DMS53 treated with DMSO at 0.1 percent for 48 hours (cell line): ENCODE results near the gene PACRG.

Experiments used
- DNase-seq: peaks from one replicate; lab custom pipeline; 2025; ENCODE audit not compliant: unreplicated experiment; lab: John Stamatoyannopoulos, UW

PACRG gene

DNA sequence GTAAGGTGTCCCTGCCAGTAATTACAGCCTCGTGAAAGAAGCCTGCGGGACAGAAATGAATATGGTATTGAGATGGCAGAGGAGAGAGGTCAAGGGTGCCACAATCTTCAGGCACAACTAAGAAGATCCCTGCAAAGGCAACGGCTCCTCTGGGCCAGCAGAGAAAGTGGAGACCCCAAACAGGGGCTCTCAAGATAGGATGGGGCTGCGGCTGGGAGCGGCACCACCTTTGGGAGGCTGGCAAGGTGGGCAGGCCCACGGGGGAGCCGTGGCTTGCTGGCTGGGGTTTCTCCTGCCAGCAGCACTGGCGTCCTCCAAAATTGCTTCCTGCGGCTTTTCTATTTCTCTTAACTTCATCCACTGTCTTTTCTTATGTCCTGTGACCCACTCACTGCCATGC lies 503.1 kb downstream of the PACRG start:
- DNase-seq, result no peak

DNA sequence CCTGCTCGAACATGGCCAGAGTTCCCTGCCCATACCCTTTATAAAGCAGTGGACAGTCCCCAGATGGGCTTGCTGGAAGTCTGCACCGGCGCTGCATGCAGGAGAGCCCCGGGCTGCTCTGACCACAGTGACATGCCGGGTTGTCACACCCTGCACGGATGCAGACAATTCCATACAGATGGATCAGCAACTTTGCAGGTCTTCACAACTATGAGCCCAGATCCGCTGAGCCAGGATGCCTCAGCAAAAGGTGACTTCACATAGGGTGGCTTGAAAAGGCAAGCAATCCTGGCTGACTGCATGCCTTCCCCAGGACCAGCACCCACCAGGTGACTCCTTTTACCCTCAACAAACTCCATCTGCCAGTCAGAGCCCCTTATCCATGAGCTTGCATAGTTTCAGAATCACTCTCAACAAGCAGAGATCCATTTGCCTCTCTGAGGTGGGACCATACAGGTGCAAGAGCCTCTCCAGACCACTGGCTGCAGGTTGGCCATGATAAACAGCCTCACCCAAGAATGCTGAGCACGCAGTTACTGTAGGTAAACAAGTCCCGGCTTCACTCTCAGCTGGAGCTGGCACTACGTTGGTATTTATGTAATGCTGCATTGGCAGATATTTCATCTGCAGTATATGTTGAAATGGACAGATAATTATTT lies 503.7 kb downstream of the PACRG start:
- no peak for DNase-seq

DNA sequence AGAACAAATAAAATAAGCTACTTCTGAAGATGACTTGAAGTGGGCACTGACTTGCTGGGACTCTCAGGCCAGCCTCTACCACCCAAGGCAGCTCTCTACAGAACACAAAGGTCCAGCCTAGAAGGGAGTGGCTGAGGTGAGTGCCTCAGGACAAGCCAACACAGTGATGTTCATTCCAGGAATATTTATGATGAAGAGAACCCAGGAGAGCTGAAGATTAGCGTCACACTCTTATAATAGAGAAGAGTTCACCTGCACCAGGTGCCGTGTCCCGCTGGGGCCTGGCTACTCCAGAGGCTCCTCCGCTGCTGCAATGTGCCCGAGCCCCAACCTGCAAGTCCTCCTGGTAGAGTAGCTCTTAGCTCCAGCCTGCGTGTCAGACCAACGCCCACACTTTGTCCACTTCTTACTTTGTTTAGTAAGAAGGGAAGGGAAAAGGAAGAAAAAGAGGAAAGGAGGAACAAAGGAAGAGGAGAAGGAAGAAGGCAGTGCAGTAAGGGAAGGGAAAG lies 504.3 kb downstream of the PACRG start:
- no peak for DNase-seq

DNA sequence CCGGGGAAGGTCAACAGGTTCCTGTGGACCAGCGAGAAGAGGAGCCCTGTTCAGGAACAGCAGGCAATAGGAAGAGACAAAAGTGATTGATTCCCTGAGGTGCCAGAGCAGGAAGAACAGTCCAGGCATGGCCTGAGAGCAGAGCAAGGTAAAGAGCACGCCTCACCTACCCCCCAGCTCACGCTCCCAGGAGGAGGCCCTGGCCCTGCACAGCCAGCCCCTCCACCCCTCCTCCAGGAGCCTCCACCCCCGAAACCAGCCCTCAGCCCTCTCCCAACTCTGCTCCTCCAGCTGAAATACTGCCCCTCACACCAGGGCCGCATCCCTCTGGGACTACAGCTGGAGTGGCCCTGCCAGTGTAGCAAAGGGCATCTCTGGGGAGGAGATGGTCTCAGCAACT lies 504.9 kb downstream of the PACRG start:
- no peak for DNase-seq

DNA sequence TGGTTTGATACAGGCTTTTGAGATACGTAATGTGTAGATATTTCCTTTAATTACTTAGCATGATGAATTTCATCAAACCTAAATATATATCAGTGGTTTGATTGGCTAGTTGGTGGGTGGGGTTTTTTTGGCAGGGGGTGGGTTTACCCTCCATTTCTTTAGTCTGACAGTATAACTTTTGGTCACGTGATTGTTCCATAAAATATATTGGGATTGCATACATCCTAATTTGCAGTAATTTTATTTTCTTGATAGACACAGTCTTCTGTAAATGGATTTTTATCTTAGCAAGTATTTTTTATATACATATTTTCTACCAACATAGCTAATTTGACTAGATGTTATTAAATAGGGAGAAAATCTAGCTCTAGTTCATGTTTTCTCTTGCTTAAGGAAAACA lies 509.3 kb downstream of the PACRG start:
- no peak for DNase-seq

DNA sequence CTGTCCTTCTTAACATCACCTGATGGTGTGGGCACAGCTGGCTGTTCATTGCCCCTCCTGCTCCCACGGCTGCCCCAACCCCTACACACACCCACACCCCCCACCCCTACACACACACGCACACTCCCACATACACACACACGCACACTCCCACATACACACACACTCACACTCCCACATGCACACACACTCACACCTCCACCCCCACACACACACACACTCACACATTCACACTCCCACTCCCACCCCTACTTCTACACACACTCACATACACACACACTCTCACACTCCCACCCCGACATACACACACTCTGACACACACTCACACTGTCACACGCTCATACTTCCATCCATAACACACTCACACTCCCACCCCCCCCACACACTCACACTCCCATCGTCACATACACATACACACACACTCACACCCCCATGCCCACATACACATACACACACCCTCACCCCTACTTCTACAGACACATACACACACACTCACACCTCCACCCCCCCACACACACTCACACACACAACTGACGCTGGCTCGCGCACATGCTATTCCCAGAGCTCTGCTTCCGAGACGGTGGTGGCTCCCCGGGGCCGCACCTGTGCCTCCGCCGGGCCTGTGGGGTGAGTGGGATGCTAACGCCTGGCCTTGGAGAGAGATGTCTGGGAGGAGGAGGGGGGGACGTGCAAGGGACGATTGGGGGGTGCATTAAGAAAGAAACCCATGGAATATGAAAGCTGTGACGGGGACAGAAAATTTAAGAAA lies 512.0 kb downstream of the PACRG start:
- DNase-seq, result no peak

DNA sequence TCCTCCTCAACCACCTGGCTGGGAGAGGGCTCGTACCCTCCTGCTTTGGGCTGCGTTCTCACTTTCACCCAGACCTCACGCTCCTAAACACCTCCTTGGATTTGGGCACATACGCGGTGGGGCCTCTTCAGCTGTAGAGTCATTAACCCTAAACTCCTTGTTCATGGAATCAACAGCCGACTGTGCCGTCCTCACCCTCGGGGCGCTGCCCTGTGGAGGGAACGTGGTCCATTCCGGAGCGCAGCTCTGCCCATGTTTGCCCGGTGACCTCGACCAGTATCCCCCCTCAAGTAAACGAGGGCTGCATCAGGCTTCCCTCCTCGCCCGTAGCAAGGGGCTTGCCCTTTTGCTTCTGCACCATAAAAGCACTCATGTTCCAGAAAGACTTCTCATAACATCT lies 512.8 kb downstream of the PACRG start:
- DNase-seq, result no peak

DNA sequence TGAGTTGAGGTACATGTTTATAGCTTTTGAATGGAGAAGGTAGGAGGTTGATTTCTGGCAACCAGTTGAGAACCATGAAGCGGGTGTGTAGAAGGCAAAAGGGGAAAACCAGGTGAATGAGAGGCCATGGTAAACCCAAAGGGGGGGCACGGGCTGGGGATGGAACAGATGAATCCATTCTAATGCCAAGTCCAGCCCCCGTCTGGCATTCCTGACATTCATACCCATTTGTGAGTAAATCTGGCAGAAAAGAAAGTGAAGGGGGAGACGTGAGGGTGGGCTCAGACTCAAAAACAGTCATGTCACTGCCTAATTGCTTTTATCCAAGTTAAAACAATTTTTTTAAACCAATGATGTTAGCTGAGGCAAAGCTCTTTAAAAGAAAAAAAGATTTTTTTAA lies 513.9 kb downstream of the PACRG start:
- no peak for DNase-seq

DNA sequence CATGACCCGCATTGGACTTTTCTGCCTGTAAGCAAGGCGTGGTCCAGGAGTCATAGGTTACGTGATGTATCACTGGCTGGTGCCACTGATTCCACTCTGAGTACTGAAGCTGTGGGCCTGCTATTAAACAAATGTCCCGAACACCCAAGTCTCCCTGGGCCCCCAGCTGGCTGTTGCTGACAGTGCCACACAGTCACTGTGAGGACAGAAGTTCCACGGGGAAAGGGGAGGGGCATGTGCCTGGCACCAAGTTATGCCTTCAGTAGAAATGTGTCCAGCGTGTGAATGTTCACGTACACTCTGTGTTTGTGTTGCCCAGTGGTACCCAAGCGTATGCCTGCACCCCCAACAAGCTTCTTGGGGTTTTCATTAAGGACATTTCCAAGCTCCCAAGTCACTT lies 515.3 kb downstream of the PACRG start:
- DNase-seq, result no peak

DNA sequence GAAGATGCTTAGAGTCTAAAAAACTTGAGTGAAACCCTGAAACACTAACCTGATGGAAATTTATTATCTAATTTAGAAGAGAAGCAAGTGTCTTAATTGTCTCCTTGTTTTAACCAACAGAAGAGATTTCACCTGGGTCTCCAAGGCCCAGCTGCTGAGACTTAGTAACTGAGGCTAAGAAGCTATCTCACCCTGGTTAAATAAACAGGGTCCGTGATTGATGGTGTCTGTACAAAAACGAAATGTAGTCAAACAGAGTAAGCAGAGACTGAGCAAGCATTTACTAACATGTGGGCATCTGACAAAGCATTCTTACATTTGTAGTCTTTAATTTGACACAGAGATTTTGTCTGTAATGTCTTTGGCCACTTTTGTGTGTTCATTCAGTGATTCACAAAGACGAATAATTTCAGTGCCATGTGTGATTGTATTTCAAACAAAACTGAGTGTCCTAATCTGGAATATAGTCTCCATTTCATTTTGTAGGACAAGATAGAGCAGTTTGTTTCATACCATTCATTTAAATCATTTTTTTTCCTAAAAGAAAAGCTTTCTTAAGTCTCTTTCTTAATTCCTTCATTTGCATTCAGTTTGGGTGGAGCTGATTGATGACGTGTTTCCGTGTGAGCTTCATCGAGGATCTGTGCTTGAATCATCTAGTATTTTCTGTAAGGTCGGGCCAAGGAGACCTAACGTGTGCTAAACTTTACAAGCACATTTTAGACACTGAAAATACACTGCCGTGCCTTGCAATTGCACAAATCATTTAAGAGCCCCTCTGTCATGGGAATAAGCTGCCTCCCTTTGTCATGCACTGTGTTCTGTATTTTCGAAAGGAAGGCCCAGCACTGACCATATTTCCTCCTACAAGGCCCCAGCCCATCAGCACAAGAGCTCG lies 516.2 kb downstream of the PACRG start:
- DNase-seq, result no peak

DNA sequence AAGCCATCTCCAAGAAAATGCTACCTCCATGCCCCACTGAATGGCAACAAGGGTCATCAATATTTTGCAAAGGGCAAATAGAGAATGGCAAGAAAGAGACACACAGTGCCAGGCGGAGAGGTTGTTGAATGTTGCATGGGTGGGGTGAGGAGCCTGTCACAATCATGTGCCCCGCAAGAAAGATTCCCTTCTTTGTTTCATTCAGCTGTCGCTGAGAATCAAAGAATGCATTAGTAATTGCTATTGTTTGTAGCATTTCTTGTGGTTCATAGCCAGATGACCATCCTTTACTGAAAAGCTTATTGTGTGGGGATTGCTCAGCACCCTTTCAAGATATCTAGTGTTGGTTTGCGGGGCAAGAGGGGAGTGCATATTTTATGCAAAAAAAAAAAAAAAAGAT lies 520.3 kb downstream of the PACRG start:
- DNase-seq, result no peak

DNA sequence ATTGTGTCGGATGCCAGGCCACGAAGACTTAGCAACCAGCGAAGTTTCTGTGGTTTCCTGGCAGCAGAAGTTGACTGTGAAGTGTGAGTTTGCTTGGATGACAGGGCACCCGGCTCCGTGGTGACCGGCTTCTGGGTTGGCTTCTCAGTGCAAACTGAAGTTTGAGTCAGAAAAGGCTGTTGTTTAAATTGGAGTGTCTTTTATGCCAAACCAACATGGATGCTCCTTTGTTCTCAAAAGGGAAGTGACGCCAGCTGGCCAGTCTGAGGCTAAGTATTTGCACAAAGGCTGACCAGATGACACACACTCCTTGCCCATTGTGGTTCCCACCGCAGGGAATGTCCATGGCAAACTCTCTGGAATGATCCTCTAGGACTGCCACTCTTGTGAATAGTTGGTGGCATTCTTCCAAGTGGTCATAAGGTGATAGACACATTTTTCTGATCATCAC lies 521.9 kb downstream of the PACRG start:
- DNase-seq, result peak; percentile 2

DNA sequence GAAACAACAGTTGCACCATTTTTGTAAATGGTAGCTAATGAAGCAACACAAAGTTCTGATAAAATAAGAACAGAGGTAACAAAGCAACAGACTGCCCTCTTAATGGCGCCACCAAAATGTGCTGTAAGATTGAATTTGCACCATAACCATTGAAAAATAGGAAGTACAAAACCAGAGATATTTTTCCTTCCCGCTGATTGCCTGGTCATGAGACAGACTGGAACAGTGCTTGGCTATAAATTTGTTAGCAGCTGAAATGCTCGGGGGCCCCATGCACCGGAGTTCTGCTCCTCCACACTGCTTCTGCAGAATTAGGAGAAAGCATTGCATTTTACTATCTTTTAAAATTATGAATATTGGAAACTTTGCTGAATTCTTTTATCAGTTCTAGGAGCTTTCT lies 522.3 kb downstream of the PACRG start:
- DNase-seq, result no peak

DNA sequence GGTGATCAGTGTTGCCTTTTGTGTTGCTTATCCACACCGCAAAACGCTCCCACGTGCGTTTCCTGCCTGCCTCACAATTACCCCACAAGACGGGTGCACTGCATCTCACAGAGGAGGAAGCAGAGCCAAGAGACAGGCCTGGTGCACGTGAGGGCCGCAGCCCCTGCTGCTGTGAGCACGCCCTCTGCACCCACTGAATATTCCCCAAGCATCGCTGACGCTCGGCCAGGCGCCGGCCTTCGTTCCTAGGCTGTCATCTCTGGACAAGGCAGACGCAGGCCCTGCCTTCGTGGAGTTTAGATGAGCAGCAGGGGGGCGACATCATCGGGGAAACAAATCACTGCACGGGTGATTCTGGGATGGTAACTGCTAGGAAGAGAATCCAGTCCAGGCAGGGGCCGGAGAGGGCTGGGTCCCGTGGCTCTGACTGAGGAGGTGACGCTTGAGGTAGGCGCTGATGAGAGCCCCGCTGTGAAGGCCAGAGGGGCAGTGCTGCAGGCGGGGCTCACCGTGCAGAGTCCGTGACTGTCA lies 524.4 kb downstream of the PACRG start:
- no peak for DNase-seq

DNA sequence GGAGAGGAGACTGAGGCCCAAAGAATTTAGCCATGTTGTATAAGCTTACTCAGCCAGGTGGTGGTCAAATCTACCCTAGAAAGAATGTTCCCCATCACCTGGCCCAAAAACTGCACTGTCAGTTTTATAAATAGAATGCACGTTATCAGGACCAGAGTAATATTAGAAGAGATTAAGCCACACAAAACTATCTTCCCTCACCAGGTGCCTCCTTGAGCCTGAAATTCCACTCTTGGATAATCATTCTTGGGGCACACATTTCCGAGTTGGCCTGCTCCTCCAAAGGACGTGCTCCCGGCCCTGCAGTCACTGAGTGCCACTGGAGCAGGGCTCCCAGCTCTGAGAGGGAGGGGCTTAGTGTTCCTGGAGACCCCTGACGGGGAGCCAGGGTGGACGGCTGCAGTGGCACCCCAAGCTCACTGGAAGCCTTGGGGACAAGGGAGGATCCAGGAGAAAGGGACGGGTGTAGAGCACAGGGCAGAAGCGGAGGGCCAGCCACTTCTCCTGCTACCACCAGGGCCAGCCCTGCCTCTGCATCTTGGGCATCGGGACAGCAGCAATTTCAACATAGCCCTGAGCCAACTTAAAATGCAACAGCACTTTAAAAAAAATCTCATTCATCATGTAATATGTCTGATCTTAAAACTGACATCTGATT lies 525.9 kb downstream of the PACRG start:
- no peak for DNase-seq

DNA sequence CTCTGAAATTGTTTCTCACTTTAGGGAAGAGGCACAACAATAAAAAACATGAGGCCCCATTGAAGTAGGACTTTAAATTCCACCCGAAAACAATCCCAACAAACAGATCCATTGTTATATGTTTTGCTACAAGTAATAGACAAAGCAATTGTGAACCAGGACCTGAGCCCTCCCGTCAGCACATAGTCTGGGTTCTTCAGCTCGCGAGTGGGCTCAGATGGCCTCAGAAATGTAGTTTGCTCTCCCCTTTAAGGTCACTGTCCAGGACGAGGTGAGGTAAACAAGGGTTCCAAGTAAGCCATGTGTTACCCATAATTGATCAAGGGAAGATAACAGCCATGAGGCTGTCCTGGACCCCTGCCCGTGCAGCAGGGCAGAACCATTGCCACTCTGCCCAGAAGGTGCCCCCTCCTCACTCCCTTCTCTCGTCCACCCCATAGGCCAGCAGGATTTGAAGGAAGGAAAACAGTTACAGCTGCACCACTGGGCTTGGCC lies 526.6 kb downstream of the PACRG start:
- DNase-seq, result no peak

DNA sequence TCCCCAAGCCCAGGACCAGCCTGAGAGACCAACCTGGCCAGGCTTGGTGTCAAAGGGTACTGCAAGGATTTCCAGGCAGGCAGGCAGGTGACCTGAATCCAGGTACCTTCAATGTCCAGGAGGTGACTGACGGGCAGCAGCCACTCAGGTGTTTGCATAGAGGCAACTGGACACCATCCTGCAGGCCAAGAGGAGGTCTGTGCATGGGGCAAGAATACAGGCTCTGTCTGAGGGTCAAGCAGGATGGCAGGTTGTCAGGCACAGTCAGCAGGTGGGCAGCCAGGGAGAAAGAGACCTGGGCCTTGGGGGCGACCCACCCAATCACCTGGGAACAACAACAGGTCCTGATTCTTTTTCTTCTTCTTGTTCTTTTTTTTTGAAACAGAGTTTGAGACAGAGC lies 527.5 kb downstream of the PACRG start:
- no peak for DNase-seq

DNA sequence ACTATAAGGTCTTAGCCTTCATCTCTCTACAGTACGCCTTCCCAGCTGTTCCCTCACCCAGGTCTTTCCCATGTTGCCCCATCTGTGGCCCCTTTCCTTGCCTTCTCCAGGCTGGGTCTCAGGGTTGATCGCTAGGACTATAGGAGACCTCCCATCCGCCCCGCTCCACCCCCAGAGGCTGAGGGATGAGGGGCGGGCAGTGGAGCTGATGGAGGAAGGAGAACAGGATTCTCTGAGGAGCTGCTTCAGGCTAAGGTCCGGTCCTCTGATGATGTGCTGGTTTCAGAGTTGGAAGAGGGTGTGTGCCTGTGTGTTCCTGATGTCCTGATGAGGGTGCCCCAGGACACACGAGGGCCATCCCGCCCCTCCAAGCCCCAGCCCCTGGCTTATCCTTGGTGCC lies 531.9 kb downstream of the PACRG start:
- no peak for DNase-seq

DNA sequence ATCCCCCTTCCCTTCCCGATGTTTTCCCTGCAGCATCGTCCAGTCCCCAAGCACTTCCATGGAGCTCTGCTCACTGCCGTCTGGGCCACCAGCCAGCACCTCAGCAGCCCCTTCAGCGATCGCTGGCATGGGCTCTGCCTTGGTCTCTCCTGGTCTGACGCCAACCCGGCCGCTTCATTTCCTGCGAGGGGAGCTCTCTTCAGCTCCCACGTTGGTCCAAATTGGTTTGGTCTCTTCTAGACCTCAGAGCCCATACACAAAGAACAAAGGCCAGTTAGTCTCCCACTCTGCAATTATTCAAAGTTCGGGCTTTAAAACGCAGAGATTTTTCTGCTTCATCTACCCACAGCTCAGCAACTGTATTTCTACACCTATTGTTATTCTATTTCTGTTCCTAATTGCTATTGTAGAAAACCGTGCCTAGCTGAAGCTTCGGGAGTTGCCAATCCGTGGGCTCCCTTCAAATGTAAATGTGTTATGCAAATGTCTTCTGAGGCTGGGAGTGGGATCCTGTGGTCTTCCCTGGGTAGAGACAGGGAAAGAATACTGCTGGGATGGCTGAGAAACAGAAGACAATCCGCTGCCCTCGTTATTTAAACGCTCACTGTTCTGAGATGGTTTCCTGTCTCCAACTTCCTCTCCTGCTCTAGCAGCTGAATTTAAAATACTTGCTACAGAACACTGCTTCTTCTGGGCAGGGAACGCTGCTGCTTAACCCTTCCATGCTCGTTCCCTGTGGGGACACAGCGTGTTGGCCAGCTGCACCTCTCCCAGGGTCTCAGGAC lies 532.5 kb downstream of the PACRG start:
- DNase-seq, result no peak

DNA sequence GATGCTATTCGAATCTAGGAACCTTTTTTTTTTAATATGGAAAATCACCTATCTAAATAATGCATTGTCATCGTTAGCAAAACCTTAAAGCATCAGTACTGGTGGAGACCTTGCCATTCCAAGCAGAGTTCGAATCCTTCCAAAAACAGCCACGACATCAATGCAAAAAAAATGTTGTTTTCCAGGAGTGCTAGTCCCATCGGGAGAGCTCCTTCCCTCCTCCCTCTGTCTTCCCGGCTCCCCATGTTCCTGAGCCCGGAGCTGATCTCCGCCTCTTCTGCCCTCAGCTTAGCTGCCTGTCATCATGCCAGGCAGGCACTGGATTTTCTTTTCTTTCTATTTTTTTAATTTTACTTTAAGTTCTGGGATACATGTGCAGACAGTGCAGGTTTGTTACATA lies 533.1 kb downstream of the PACRG start:
- no peak for DNase-seq
